Liver (tissue), 9 donors: ENCODE results near the gene CASZ1. TPM values are rescaled to one million over a fixed set of nuclear protein-coding genes. Genes with fewer than 3 reads are reported as not detected.

ENCODE experiments used
- DNase-seq: peaks from one replicate; pipeline ENCODE4 v3.0.0-alpha.2; 2017; ENCODE audit warnings: low spot score
- H3K27ac ChIP-seq, 2 donors: one replicate each; pipeline ENCODE4 v1.7.0; 2013; ENCODE audit warnings: inconsistent platforms in 2 of 2, low read length in 2 of 2, control low read depth in 1 of 2, low read depth in 1 of 2, mild to moderate bottlenecking in 1 of 2
- H3K27me3 ChIP-seq, 4 donors: one replicate each; pipeline versions ENCODE4 v1.6.1 to v1.7.0; 2013; ENCODE audit warnings: low read length in 3 of 4, inconsistent platforms in 1 of 4, mild to moderate bottlenecking in 1 of 4, moderate library complexity in 1 of 4; ENCODE audit not compliant: control insufficient read depth in 4 of 4, insufficient read depth in 4 of 4
- H3K36me3 ChIP-seq, 4 donors: one replicate each; pipeline versions ENCODE4 v1.6.1 to v1.7.0; 2013; ENCODE audit warnings: low read length in 3 of 4, mild to moderate bottlenecking in 3 of 4, low read depth in 1 of 4, moderate library complexity in 1 of 4; ENCODE audit not compliant: control insufficient read depth in 4 of 4, insufficient read depth in 3 of 4
- H3K4me1 ChIP-seq, 4 donors: one replicate each; pipeline versions ENCODE4 v1.6.1 to v1.7.0; 2013; ENCODE audit warnings: low read length in 3 of 4, mild to moderate bottlenecking in 3 of 4, moderate library complexity in 1 of 4; ENCODE audit not compliant: control insufficient read depth in 4 of 4, insufficient read depth in 4 of 4
- H3K4me3 ChIP-seq, 3 donors: one replicate each; pipeline versions ENCODE4 v1.6.1 to v1.7.0; 2013; ENCODE audit warnings: low read length in 3 of 3, control low read depth in 1 of 3, low read depth in 1 of 3, mild to moderate bottlenecking in 1 of 3
- H3K9ac ChIP-seq, 2 donors: one replicate each; pipeline ENCODE4 v1.7.0; 2013; ENCODE audit warnings: low read length in 2 of 2, mild to moderate bottlenecking in 2 of 2, moderate library complexity in 2 of 2, control low read depth in 1 of 2, low read depth in 1 of 2
- H3K9me3 ChIP-seq, 4 donors: one replicate each; pipeline versions ENCODE4 v1.6.1 to v1.7.0; 2013; ENCODE audit warnings: low read length in 3 of 4; ENCODE audit not compliant: control insufficient read depth in 4 of 4
- CTCF ChIP-seq: fragments of 150-350 bp; IDR thresholded peaks from 2 replicates; pipeline ENCODE4 v1.5.1; 2017; ENCODE audit warnings: improper control_type of control experiment, low read depth, low read length; ENCODE audit not compliant: missing input control
- FOXA1 ChIP-seq: IDR thresholded peaks from 2 replicates; pipeline ENCODE4 v1.6.1; 2016; ENCODE audit warnings: antibody characterized with exemption
- FOXA2 ChIP-seq: IDR thresholded peaks from 2 replicates; pipeline ENCODE4 v1.6.1; 2016; ENCODE audit warnings: antibody characterized with exemption
- GABPA ChIP-seq, 2 donors: IDR thresholded peaks in 1 of 2; conservative IDR thresholded peaks in 1 of 2; 2 replicates each; pipeline ENCODE4 v1.6.1; 2016; ENCODE audit warnings: antibody characterized with exemption in 2 of 2, mild to moderate bottlenecking in 1 of 2, moderate library complexity in 1 of 2
- HNF4A ChIP-seq, 2 donors: conservative IDR thresholded peaks; 2 replicates each; pipeline ENCODE4 v1.6.1; 2016; ENCODE audit warnings: antibody characterized with exemption in 2 of 2, mild to moderate bottlenecking in 2 of 2
- HNF4G ChIP-seq: IDR thresholded peaks from 2 replicates; pipeline ENCODE4 v1.6.1; 2016; ENCODE audit warnings: antibody characterized with exemption
- JUND ChIP-seq, 2 donors: IDR thresholded peaks; 2 replicates each; pipeline ENCODE4 v1.6.1; 2016; ENCODE audit warnings: antibody characterized with exemption in 2 of 2
- NR2F2 ChIP-seq: IDR thresholded peaks from 2 replicates; pipeline ENCODE4 v1.6.1; 2016; ENCODE audit warnings: antibody characterized with exemption
- RAD21 ChIP-seq, 2 donors: IDR thresholded peaks; 2 replicates each; pipeline ENCODE4 v1.6.1; 2016; ENCODE audit warnings: antibody characterized with exemption in 2 of 2, mild to moderate bottlenecking in 2 of 2
- RXRA ChIP-seq, 2 donors: IDR thresholded peaks; 2 replicates each; pipeline ENCODE4 v1.6.1; 2017 to 2018; ENCODE audit warnings: antibody characterized with exemption in 2 of 2, mild to moderate bottlenecking in 1 of 2
- SP1 ChIP-seq: IDR thresholded peaks from 2 replicates; pipeline ENCODE4 v1.6.1; 2018; ENCODE audit warnings: antibody characterized with exemption, mild to moderate bottlenecking
- ZBTB33 ChIP-seq: IDR thresholded peaks from 2 replicates; pipeline ENCODE4 v1.6.1; 2016; ENCODE audit warnings: antibody characterized with exemption
- WGBS: extraction: QIAGEN DNeasy Blood & Tissue Kit; methylation state at CpG from one replicate; pipeline ENCODE4 v1.1.7; 2013; 5-methylcytosine and 5-hydroxymethylcytosine counted together
- polyA plus RNA-seq, 2 donors: library from polyadenylated mRNA; stranded (reverse) in 1 of 2; unstranded in 1 of 2; fragments of 200-250 nt in 1 of 2; fragments of >200 nt in 1 of 2; fragmentation: Nextera tagmentation in 1 of 2; extraction: Ambion mirVana in 1 of 2; gene quantifications; one replicate each; pipeline versions ENCODE4 v1.2.1 to v1.2.3, GENCODE V29; 2013 to 2015
- total RNA-seq, 2 donors: library from RNA; depleted of rRNA; stranded (reverse); fragments of >200 nt; gene quantifications; one replicate each; pipeline ENCODE4 v1.2.3, GENCODE V29; 2014
- TF ChIP-seq, protein P1 (sequence below): IDR thresholded peaks from 2 replicates; pipeline ENCODE4 v1.6.1; 2016; ENCODE audit warnings: antibody characterized with exemption
- TF ChIP-seq, protein P2 (sequence below): IDR thresholded peaks from 2 replicates; pipeline ENCODE4 v1.6.1; 2016; ENCODE audit warnings: antibody characterized with exemption
- TF ChIP-seq, protein P3 (sequence below): IDR thresholded peaks from 2 replicates; pipeline ENCODE4 v1.6.1; 2016; ENCODE audit warnings: antibody characterized with exemption, mild to moderate bottlenecking
- donor health status: healthy.
- donor health status: healthy.
- donor health status: healthy.
- donor health status: healthy.
- donor health status: healthy.

Gene CASZ1
- total and polyA plus RNA-seq, 4 donors, result 1.0 to 3.5 (median 1.9) TPM

DNA sequence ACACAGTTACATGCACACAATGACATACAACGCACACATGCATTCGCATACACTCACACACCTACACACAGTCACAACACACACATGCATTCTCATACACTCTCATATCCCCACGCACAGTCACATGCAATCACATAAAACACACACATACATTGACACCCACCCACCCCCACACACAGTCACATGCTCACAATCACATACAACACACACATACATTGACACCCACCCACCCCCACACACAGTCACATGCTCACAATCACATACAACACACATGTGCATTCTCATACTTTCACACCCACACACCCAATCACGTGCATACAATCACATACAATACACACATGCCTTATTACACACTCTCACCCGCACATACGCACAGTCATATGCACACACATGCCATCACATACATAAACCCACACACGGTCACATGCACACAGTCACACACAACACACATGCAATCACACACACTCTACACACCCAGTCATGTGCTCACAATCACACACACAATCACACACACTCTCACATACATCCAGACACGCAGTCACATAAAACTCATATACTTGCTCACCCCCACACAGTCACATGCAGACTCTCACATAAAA is 134.3 kb downstream of the CASZ1 start:
- peaks cover 16 to 40% (median 31%) of the 10 kb centered on the region in 4 donors for H3K4me1 ChIP-seq
- peaks cover 0 to 6% (median 2%) of the 10 kb centered on the region in 4 donors for H3K36me3 ChIP-seq
- H3K4me3 ChIP-seq, result no peak overlapping the region
- H3K9ac ChIP-seq, result no peak overlapping the region
- no peak for DNase-seq
- H3K9me3 ChIP-seq, result no peaks in the 10 kb centered on the region
- 98% methylated on average over 8 of the region's 8 CpGs for WGBS
- H3K27me3 ChIP-seq, result no peaks in the 10 kb centered on the region
- H3K27ac ChIP-seq, result no peak overlapping the region
- TF ChIP-seq GABPA (IDR thresholded peaks at IDR 0.05 in 1 of 2, conservative IDR thresholded peaks at IDR 0.05 in 1 of 2) (no peak), NR2F2 (no peak), RAD21 (IDR thresholded peaks at IDR 0.05) (no peak), HNF4A (conservative IDR thresholded peaks at IDR 0.05) (no peak), JUND (IDR thresholded peaks at IDR 0.05) (no peak), ZBTB33 (no peak), CTCF (no peak)
- TF ChIP-seq, protein P1, sequence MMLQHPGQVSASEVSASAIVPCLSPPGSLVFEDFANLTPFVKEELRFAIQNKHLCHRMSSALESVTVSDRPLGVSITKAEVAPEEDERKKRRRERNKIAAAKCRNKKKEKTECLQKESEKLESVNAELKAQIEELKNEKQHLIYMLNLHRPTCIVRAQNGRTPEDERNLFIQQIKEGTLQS, result no peak
- TF ChIP-seq, protein P2, sequence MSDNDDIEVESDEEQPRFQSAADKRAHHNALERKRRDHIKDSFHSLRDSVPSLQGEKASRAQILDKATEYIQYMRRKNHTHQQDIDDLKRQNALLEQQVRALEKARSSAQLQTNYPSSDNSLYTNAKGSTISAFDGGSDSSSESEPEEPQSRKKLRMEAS, result no peak
- TF ChIP-seq, protein P3, sequence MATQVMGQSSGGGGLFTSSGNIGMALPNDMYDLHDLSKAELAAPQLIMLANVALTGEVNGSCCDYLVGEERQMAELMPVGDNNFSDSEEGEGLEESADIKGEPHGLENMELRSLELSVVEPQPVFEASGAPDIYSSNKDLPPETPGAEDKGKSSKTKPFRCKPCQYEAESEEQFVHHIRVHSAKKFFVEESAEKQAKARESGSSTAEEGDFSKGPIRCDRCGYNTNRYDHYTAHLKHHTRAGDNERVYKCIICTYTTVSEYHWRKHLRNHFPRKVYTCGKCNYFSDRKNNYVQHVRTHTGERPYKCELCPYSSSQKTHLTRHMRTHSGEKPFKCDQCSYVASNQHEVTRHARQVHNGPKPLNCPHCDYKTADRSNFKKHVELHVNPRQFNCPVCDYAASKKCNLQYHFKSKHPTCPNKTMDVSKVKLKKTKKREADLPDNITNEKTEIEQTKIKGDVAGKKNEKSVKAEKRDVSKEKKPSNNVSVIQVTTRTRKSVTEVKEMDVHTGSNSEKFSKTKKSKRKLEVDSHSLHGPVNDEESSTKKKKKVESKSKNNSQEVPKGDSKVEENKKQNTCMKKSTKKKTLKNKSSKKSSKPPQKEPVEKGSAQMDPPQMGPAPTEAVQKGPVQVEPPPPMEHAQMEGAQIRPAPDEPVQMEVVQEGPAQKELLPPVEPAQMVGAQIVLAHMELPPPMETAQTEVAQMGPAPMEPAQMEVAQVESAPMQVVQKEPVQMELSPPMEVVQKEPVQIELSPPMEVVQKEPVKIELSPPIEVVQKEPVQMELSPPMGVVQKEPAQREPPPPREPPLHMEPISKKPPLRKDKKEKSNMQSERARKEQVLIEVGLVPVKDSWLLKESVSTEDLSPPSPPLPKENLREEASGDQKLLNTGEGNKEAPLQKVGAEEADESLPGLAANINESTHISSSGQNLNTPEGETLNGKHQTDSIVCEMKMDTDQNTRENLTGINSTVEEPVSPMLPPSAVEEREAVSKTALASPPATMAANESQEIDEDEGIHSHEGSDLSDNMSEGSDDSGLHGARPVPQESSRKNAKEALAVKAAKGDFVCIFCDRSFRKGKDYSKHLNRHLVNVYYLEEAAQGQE, result no peak

DNA sequence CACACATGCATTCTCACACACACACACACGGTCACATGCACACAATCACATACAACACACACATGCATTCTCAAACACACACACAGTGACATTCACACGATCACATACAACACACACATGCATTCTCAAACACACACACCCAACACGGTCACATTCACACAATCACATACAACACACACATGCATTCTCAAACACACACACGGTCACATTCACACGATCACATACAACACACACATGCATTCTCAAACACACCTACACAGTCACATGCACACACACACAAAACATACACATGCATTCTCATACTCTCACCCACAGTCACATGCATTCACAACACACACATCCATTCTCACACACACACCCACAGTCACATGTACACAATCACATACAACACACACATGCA is 135.0 kb downstream of the CASZ1 start:
- peaks cover 16 to 38% (median 28%) of the 10 kb centered on the region in 4 donors for H3K4me1 ChIP-seq
- H3K9ac ChIP-seq, result no peak overlapping the region
- TF ChIP-seq FOXA2 (no peak), HNF4G (no peak), SP1 (no peak), NR2F2 (no peak), HNF4A (conservative IDR thresholded peaks at IDR 0.05) (no peak), CTCF (no peak), FOXA1 (no peak), ZBTB33 (no peak), RXRA (IDR thresholded peaks at IDR 0.05) (no peak)
- TF ChIP-seq, protein P2, result no peak
- H3K9me3 ChIP-seq, result no peaks in the 10 kb centered on the region
- H3K4me3 ChIP-seq, result no peak overlapping the region
- no peaks in the 10 kb centered on the region for H3K27me3 ChIP-seq
- WGBS, result 98% methylated on average over 5 of the region's 5 CpGs
- peaks cover 0 to 6% (median 2%) of the 10 kb centered on the region in 4 donors for H3K36me3 ChIP-seq
- no peak for DNase-seq
- H3K27ac ChIP-seq, result no peak overlapping the region
